GM18519 (cell line): Measurements from ENCODE around the gene ALKBH8.
"Not testable (repeated sequence)": the region's sequence is repeated elsewhere in the genome, so short reads cannot be mapped to it uniquely, and the experiment has no call there.

Source experiments
- ATAC-seq: cut with Tn5 transposase; IDR thresholded peaks from one replicate; pipeline ENCODE4 v1.9.1; 2021; ENCODE audit warnings: mild to moderate bottlenecking, moderate library complexity; ENCODE audit not compliant: unreplicated experiment, low FRiP score

ALKBH8 gene

GRCh38 chr11:107579169-107579568, 13.6 kb upstream of the ALKBH8 start:
- not testable (repeated sequence) for ATAC-seq

- no peak for ATAC-seq
Measured at GRCh38 chr11:107577346-107577711, 11.8 kb upstream of the ALKBH8 start.

GRCh38 chr11:107576497-107577345, 11.2 kb upstream of the ALKBH8 start:
- ATAC-seq: not testable (repeated sequence)

GRCh38 chr11:107573438-107573837, 7.9 kb upstream of the ALKBH8 start:
- no peak for ATAC-seq

- no peak for ATAC-seq
Measured at GRCh38 chr11:107570015-107570414, 4.5 kb upstream of the ALKBH8 start.

GRCh38 chr11:107567739-107568335, 2.3 kb upstream of the ALKBH8 start:
- ATAC-seq: peak; percentile 27

GRCh38 chr11:107566569-107566968, 1.0 kb upstream of the ALKBH8 start:
- ATAC-seq: no peak

GRCh38 chr11:107565955-107566501, 493 bp upstream of the ALKBH8 start:
- ATAC-seq: not testable (repeated sequence)

GRCh38 chr11:107564877-107565218, 687 bp downstream of the ALKBH8 start:
- peak; percentile 1 for ATAC-seq

- ATAC-seq: no peak
Measured at GRCh38 chr11:107563702-107564101, 1.8 kb downstream of the ALKBH8 start.

GRCh38 chr11:107562647-107563208, 2.8 kb downstream of the ALKBH8 start:
- no peak for ATAC-seq

- ATAC-seq: no peak
Measured at GRCh38 chr11:107561688-107562087, 3.8 kb downstream of the ALKBH8 start.

GRCh38 chr11:107550304-107550703, 15.2 kb downstream of the ALKBH8 start:
- ATAC-seq: no peak

- ATAC-seq: no peak
Measured at GRCh38 chr11:107549954-107550285, 15.6 kb downstream of the ALKBH8 start.

GRCh38 chr11:107549253-107549953, 16.1 kb downstream of the ALKBH8 start:
- ATAC-seq: no peak

- no peak for ATAC-seq
Measured at GRCh38 chr11:107547961-107548360, 17.6 kb downstream of the ALKBH8 start.

GRCh38 chr11:107545101-107545514, 20.4 kb downstream of the ALKBH8 start:
- ATAC-seq: no peak

GRCh38 chr11:107538821-107539220, 26.7 kb downstream of the ALKBH8 start:
- ATAC-seq: no peak

GRCh38 chr11:107538239-107538638, 27.3 kb downstream of the ALKBH8 start:
- ATAC-seq: no peak

- ATAC-seq: not testable (repeated sequence)
Measured at GRCh38 chr11:107537155-107537554, 28.4 kb downstream of the ALKBH8 start.

- ATAC-seq: no peak
Measured at GRCh38 chr11:107526197-107526596, 39.3 kb downstream of the ALKBH8 start.
